ENCODE measurements around the gene ITGAE. TPM values are rescaled to one million over a fixed set of nuclear protein-coding genes. Genes with fewer than 3 reads are reported as not detected.

The ITGAE gene
- total RNA-seq, 4 donors from 2014 or later: 19.8 to 48.3 (median 30.8) TPM

- no peak for TF ChIP-seq CTCF (IDR thresholded peaks at IDR 0.05; ENCODE audit: low read depth)
Observed at GRCh38 chr17:3762922-3763776, 37.8 kb downstream of the ITGAE start.

- TF ChIP-seq CTCF (IDR thresholded peaks at IDR 0.05; ENCODE audit: low read depth): no peak
Observed at GRCh38 chr17:3761918-3762380, 39.0 kb downstream of the ITGAE start.

GRCh38 chr17:3761036-3761917, 39.7 kb downstream of the ITGAE start:
- TF ChIP-seq CTCF (IDR thresholded peaks at IDR 0.05; ENCODE audit: low read depth): no peak

GRCh38 chr17:3759597-3760216, 41.3 kb downstream of the ITGAE start:
- TF ChIP-seq CTCF (IDR thresholded peaks at IDR 0.05; ENCODE audit: low read depth): no peak

- no peak for TF ChIP-seq CTCF (IDR thresholded peaks at IDR 0.05; ENCODE audit: low read depth)
Observed at GRCh38 chr17:3755335-3756030, 45.5 kb downstream of the ITGAE start.

- no peak for TF ChIP-seq CTCF (IDR thresholded peaks at IDR 0.05; ENCODE audit: low read depth)
Observed at GRCh38 chr17:3754458-3755334, 46.3 kb downstream of the ITGAE start.

Data from subcutaneous adipose tissue (tissue), 4 donors.